Stomach (tissue), 9 donors: Measurements from ENCODE around the gene CACNG4. TPM values are rescaled to one million over a fixed set of nuclear protein-coding genes. Genes with fewer than 3 reads are reported as not detected.

ENCODE experiments used
- DNase-seq, 2 donors: peaks; one replicate each; pipeline versions ENCODE4 v3.0.0 to v3.0.0-alpha.2; 2013 to 2019
- H3K27ac ChIP-seq, 5 donors: fragments of 200-600 bp in 4 of 5; sonication (generic) in 4 of 5; one replicate each; pipeline ENCODE4 v1.5.1; 2013 to 2019; ENCODE audit warnings: mild to moderate bottlenecking in 1 of 5, moderate library complexity in 1 of 5
- H3K27me3 ChIP-seq, 3 donors: fragments of 200-600 bp; sonication (generic); one replicate each; pipeline ENCODE4 v1.5.1; 2017 to 2019; ENCODE audit warnings: mixed run types in 1 of 3
- H3K36me3 ChIP-seq, 4 donors: fragments of 200-600 bp; sonication (generic); 1 replicate in 3 of 4; 2 replicates in 1 of 4; pipeline ENCODE4 v1.5.1; 2016 to 2019
- H3K4me1 ChIP-seq, 4 donors: fragments of 200-600 bp; sonication (generic); one replicate each; pipeline ENCODE4 v1.5.1; 2016 to 2019
- H3K4me3 ChIP-seq, 4 donors: fragments of 200-600 bp; sonication (generic) in 3 of 4; one replicate each; pipeline ENCODE4 v1.5.1; 2016 to 2019; ENCODE audit warnings: mild to moderate bottlenecking in 1 of 4
- H3K9me3 ChIP-seq, 4 donors: fragments of 200-600 bp; sonication (generic); one replicate each; pipeline ENCODE4 v1.5.1; 2016 to 2019
- EP300 ChIP-seq: sonication (generic); formaldehyde crosslinking; IDR thresholded peaks from one replicate; pipeline ENCODE4 v1.6.1; 2017; ENCODE audit warnings: antibody characterized with exemption
- POLR2A ChIP-seq, 4 donors: fragments of 450-650 bp; IDR thresholded peaks; one replicate each; pipeline ENCODE4 v1.6.1; 2016; ENCODE audit warnings: antibody characterized with exemption in 4 of 4, control low read depth in 2 of 4, mild to moderate bottlenecking in 1 of 4, moderate library complexity in 1 of 4
- POLR2AphosphoS5 ChIP-seq, 3 donors: sonication (generic); formaldehyde crosslinking; IDR thresholded peaks; one replicate each; pipeline ENCODE4 v1.6.1; 2016; ENCODE audit warnings: antibody characterized with exemption in 3 of 3
- WGBS, 5 donors: extraction: QIAGEN DNeasy Blood & Tissue Kit in 3 of 5; methylation state at CpG; one replicate each; pipeline versions ENCODE4 v1.1.5 to v1.1.7; 2013 to 2018; 5-methylcytosine and 5-hydroxymethylcytosine counted together
- intact Hi-C: fragments of 100-400 bp; cut with DNase I; formaldehyde crosslinking; loops from one replicate; pipeline ENCODE4 v1.15.1; 2023; ENCODE audit warnings: low total_unique reads
- polyA plus RNA-seq, 3 donors: library from polyadenylated mRNA; stranded (reverse); fragments of 200-250 nt; gene quantifications; one replicate each; pipeline ENCODE4 v1.2.3, GENCODE V29; 2013
- total RNA-seq, 5 donors: library from RNA; depleted of rRNA; stranded (reverse); fragments of >200 nt; gene quantifications; one replicate each; pipeline versions ENCODE4 v1.1.0 to v1.2.3, GENCODE V29; 2014 to 2016
- TF ChIP-seq, protein P1 (sequence below), 7 experiments: fragments of 450-650 bp in 4 of 7; fragments of 200-600 bp in 3 of 7; sonication (generic) in 3 of 7; IDR thresholded peaks; one replicate each; pipeline ENCODE4 v1.5.1; 2016 to 2019; ENCODE audit warnings: antibody characterized with exemption in 7 of 7, control low read depth in 2 of 7, mild to moderate bottlenecking in 1 of 7
- donor health status: healthy with polysubstance abuse.
- donor health status: Bipolar disorder and iron deficiency.
- donor health status: healthy.

CACNG4 gene
- total and polyA plus RNA-seq, 8 donors, result 0.15 to 8.8 (median 0.96) TPM; not detected in 2

DNA sequence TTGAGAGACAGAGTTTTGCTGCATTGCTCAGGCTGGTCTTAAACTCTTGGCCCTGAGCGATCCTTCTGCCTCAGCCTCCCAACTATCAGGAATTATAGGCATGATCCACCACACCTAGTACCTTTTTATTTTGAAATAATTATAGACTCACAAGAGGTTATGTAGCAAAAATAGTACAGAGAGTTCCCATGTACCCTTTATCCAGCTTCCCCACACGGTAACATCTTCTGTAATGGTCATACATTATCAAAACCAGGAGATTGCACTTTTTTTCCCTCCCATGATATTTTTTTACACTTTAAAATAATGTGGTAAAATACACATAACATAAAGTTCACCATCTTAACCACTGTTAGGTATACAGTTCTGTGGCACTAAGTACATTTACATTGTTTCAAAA, 28.8 kb upstream of the CACNG4 start:
- Histone ChIP-seq H3K36me3 (no peaks in the 10 kb centered on the region), H3K27me3 (peaks cover 0 to 17% (median 0%) of the 10 kb centered on the region in 3 donors), H3K9me3 (peaks cover 0 to 12% (median 1%) of the 10 kb centered on the region in 4 donors), H3K27ac (no peak overlapping the region), H3K4me1 (no peaks in the 10 kb centered on the region), H3K4me3 (no peak overlapping the region)
- intact Hi-C loops, result no loop called here
- TF ChIP-seq EP300, result no peak
- TF ChIP-seq POLR2AphosphoS5 (IDR thresholded peaks at IDR 0.05), result no peak
- TF ChIP-seq, protein P1, sequence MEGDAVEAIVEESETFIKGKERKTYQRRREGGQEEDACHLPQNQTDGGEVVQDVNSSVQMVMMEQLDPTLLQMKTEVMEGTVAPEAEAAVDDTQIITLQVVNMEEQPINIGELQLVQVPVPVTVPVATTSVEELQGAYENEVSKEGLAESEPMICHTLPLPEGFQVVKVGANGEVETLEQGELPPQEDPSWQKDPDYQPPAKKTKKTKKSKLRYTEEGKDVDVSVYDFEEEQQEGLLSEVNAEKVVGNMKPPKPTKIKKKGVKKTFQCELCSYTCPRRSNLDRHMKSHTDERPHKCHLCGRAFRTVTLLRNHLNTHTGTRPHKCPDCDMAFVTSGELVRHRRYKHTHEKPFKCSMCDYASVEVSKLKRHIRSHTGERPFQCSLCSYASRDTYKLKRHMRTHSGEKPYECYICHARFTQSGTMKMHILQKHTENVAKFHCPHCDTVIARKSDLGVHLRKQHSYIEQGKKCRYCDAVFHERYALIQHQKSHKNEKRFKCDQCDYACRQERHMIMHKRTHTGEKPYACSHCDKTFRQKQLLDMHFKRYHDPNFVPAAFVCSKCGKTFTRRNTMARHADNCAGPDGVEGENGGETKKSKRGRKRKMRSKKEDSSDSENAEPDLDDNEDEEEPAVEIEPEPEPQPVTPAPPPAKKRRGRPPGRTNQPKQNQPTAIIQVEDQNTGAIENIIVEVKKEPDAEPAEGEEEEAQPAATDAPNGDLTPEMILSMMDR (IDR thresholded peaks at IDR 0.05), result no peak
- TF ChIP-seq POLR2A (IDR thresholded peaks at IDR 0.05), result no peak
- 88 to 98% (median 95%) methylated on average over 2 of the region's 2 CpGs for WGBS, 5 donors
- no peak for DNase-seq

DNA sequence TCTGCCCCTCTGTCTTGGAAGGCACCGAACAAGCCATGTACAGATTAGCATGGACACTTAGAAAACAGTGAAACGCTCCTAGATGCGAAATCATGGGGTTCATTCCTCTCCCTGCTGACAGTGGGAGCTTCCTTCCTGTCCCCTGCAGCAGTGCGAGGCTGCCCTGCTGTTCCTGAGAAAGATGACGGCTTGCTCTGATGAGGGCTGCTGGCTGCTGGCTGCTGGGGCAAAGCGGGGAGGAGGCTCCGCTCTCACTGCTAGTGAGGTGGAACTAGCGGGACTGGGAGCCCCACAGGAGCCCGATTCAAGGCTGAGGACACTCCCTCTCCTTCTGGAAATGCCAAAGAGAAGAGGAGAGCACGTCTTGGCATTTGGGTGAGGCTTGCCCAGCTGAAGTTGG, 25.9 kb upstream of the CACNG4 start:
- H3K4me1 ChIP-seq, result no peaks in the 10 kb centered on the region
- peaks cover 0 to 12% (median 1%) of the 10 kb centered on the region in 4 donors for H3K9me3 ChIP-seq
- no peaks in the 10 kb centered on the region for H3K36me3 ChIP-seq
- DNase-seq, result no peak
- H3K4me3 ChIP-seq, result no peak overlapping the region
- H3K27me3 ChIP-seq, result peaks cover 0 to 18% (median 0%) of the 10 kb centered on the region in 3 donors
- H3K27ac ChIP-seq, result no peak overlapping the region
- TF ChIP-seq, protein P1 (IDR thresholded peaks at IDR 0.05), result no peak
- TF ChIP-seq POLR2A (IDR thresholded peaks at IDR 0.05) (no peak), POLR2AphosphoS5 (IDR thresholded peaks at IDR 0.05) (no peak), EP300 (no peak)
- intact Hi-C loops, result no loop called here
- 65 to 82% (median 75%) methylated on average over 10 of the region's 10 CpGs for WGBS, 5 donors

DNA sequence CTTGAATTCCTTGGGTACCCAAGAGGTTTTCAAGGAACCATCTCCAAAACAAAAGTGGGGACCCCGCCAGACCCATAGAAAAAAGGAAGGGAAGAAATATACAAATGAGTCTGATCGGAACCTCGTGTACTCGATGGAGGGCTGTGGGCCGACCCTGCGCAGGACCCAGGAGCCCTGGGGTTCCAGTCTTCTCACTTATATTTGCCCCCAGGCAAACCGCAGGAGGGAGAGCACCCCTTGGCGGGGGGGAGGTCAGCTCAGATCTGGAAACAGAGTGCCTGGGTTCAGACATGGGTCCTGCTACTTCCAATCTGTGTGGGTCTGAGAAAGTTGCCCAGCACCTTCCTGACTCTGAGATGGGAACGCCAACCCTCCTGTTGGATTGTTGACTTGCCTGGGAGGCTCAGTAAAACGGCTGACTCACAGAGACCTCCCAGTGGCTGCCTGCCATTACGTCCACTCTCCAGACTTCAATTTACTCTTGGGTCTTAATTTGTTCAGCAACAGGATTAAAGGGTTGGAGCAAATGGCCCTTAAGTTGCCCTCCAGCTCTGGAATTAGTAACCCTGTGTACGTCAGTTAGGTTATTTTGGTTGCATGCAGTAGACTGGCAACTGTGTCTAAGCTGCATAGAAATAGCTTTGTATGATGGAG, 24.9 kb upstream of the CACNG4 start:
- Histone ChIP-seq H3K27me3 (peaks cover 0 to 19% (median 0%) of the 10 kb centered on the region in 3 donors), H3K4me1 (peaks cover 0 to 6% (median 3%) of the 10 kb centered on the region in 4 donors), H3K36me3 (no peaks in the 10 kb centered on the region), H3K4me3 (no peak overlapping the region), H3K27ac (no peak overlapping the region), H3K9me3 (peaks cover 0 to 12% (median 1%) of the 10 kb centered on the region in 4 donors)
- DNase-seq, result no peak
- TF ChIP-seq POLR2AphosphoS5 (IDR thresholded peaks at IDR 0.05) (no peak), POLR2A (IDR thresholded peaks at IDR 0.05) (no peak), EP300 (no peak)
- TF ChIP-seq, protein P1 (IDR thresholded peaks at IDR 0.05), result no peak
- 67 to 87% (median 81%) methylated on average over 12 of the region's 12 CpGs for WGBS, 5 donors
- intact Hi-C loops, result no loop called here

DNA sequence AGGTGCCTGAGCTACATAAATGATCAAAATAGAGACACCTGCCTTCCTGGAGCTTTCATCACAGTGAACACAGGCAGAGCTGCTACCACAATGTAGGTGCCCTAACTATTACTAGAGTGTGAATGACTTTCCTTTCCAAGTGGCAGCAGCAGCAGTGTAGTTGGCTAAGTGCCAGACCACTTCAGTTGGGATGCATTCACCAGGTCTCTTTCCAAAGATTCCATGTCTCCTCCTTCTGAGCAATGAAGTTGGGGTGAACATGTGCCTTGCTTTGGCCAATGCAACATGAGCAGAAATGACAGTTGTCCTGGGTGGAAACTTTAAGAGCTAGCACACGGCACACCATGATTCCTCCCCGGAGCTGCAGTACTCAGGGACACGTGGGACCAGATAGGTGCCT, 23.3 kb upstream of the CACNG4 start:
- DNase-seq, result no peak
- Histone ChIP-seq H3K4me3 (no peak overlapping the region), H3K27me3 (peaks cover 0 to 35% (median 4%) of the 10 kb centered on the region in 3 donors), H3K27ac (no peak overlapping the region), H3K36me3 (no peaks in the 10 kb centered on the region), H3K4me1 (peaks cover 0 to 17% (median 7%) of the 10 kb centered on the region in 4 donors), H3K9me3 (peaks cover 0 to 12% (median 1%) of the 10 kb centered on the region in 4 donors)
- WGBS, 5 donors, result 80 to 97% (median 93%) methylated on average over 3 of the region's 3 CpGs
- intact Hi-C loops, result no loop called here
- TF ChIP-seq POLR2AphosphoS5 (IDR thresholded peaks at IDR 0.05) (no peak), POLR2A (IDR thresholded peaks at IDR 0.05) (no peak), EP300 (no peak)
- TF ChIP-seq, protein P1 (IDR thresholded peaks at IDR 0.05), result no peak
